Ascending aorta (tissue), 2 donors: ENCODE measurements around the gene HS3ST4. TPM values are rescaled to one million over a fixed set of nuclear protein-coding genes. Genes with fewer than 3 reads are reported as not detected.

Source experiments
- DNase-seq, 2 donors: peaks; one replicate each; pipeline ENCODE4 v3.0.0-alpha.2; 2019; ENCODE audit warnings: low spot score in 2 of 2
- H3K27ac ChIP-seq, 2 donors: fragments of 200-600 bp; sonication (generic); one replicate each; pipeline ENCODE4 v1.5.1; 2016 to 2017; ENCODE audit warnings: mild to moderate bottlenecking in 1 of 2
- H3K27me3 ChIP-seq: fragments of 200-600 bp; sonication (generic); one replicate; pipeline ENCODE4 v1.5.1; 2017
- H3K36me3 ChIP-seq, 2 donors: fragments of 200-600 bp; sonication (generic); one replicate each; pipeline ENCODE4 v1.5.1; 2016
- H3K4me1 ChIP-seq, 2 donors: fragments of 200-600 bp; sonication (generic); one replicate each; pipeline ENCODE4 v1.5.1; 2016 to 2017; ENCODE audit warnings: mild to moderate bottlenecking in 1 of 2
- H3K4me3 ChIP-seq, 2 donors: fragments of 200-600 bp; sonication (generic); one replicate each; pipeline ENCODE4 v1.5.1; 2016 to 2017; ENCODE audit warnings: mild to moderate bottlenecking in 1 of 2
- H3K9me3 ChIP-seq, 2 donors: fragments of 200-600 bp; sonication (generic); one replicate each; pipeline ENCODE4 v1.5.1; 2016
- intact Hi-C: fragments of 100-400 bp; cut with DNase I; formaldehyde crosslinking; loops from one replicate; pipeline ENCODE4 v1.15.1; 2023
- total RNA-seq: library from RNA; depleted of rRNA; stranded (reverse); fragments of >200 nt; gene quantifications from one replicate; pipeline ENCODE4 v1.1.0, GENCODE V29; 2016
- TF ChIP-seq, protein P1 (sequence below), 3 experiments: fragments of 200-600 bp in 2 of 3; fragments of 450-650 bp in 1 of 3; sonication (generic) in 2 of 3; IDR thresholded peaks; one replicate each; pipeline ENCODE4 v1.5.1; 2016 to 2019; ENCODE audit warnings: antibody characterized with exemption in 3 of 3, mild to moderate bottlenecking in 1 of 3, moderate library complexity in 1 of 3

HS3ST4 gene
- total RNA-seq, 1 donor from 2014 or later: not detected

DNA sequence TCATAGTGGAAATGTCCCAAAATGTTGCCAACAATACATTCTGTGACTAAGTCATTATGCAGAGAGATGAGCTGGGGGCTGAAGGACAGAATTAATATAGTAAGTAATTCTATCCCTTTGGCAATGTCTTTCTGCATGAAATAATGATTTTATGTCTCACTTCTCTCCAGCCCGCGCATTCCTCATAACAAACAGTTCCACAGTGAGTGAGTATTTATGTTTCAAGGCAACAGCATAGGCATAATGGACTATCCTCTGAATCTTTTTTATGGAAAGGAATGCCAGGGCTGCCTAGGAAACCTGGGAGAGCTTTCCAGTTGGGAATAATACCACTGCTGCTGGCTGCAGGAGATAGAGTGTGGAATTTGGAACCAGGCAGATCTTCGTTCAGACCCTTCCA lies 477.7 kb downstream of the HS3ST4 start:
- TF ChIP-seq, protein P1, sequence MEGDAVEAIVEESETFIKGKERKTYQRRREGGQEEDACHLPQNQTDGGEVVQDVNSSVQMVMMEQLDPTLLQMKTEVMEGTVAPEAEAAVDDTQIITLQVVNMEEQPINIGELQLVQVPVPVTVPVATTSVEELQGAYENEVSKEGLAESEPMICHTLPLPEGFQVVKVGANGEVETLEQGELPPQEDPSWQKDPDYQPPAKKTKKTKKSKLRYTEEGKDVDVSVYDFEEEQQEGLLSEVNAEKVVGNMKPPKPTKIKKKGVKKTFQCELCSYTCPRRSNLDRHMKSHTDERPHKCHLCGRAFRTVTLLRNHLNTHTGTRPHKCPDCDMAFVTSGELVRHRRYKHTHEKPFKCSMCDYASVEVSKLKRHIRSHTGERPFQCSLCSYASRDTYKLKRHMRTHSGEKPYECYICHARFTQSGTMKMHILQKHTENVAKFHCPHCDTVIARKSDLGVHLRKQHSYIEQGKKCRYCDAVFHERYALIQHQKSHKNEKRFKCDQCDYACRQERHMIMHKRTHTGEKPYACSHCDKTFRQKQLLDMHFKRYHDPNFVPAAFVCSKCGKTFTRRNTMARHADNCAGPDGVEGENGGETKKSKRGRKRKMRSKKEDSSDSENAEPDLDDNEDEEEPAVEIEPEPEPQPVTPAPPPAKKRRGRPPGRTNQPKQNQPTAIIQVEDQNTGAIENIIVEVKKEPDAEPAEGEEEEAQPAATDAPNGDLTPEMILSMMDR (IDR thresholded peaks at IDR 0.05): no peak
- Histone ChIP-seq H3K9me3 (no peaks in the 10 kb centered on the region), H3K27ac (no peak overlapping the region), H3K4me1 (no peaks in the 10 kb centered on the region), H3K36me3 (no peaks in the 10 kb centered on the region), H3K4me3 (no peak overlapping the region), H3K27me3 (no peaks in the 10 kb centered on the region)
- DNase-seq: no peak
- intact Hi-C loops: no loop called here

DNA sequence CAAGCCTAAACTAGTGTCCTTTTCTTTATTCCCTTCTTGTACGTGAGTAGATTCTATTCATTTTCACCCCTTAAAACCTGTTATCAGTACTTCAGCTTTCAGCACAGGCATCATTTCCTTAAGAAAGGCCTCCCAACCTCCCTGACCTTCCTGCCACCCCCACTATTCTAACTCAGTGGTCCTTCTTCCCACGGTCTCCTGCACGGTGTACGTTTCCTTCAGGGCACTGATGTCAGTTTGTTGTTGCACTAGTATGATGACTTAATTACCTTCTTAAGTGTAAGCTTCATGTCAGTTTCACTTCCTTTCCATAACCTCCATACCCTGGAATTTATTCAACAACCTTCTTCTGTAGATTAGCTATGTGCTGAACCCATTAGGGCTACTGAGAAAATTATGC lies 484.2 kb downstream of the HS3ST4 start:
- Histone ChIP-seq H3K4me1 (no peaks in the 10 kb centered on the region), H3K36me3 (no peaks in the 10 kb centered on the region), H3K27ac (no peak overlapping the region), H3K9me3 (no peaks in the 10 kb centered on the region), H3K27me3 (no peaks in the 10 kb centered on the region), H3K4me3 (no peak overlapping the region)
- DNase-seq: no peak
- TF ChIP-seq, protein P1 (IDR thresholded peaks at IDR 0.05): no peak
- intact Hi-C loops: no loop called here

DNA sequence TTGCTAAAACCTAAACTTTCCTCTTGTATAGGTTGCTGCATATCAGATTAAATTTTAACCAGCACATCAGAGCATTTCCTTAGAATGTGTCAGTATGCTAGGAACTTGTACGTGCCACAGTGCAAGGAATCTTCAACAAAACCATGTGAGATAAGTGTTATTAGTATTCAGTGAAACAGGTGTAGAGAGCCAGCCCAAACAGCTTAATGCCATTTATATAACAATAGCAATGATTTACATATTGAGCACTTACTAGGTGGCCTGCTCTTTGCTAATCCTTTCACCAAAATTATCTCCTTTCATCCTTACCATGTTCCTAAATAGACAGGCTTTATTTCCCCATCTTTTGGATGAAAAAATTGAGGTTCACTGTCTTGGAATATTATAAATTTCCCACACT lies 485.7 kb downstream of the HS3ST4 start:
- H3K36me3 ChIP-seq: no peaks in the 10 kb centered on the region
- no peak overlapping the region for H3K27ac ChIP-seq
- no peak for DNase-seq
- intact Hi-C loops: no loop called here
- H3K4me1 ChIP-seq: no peaks in the 10 kb centered on the region
- TF ChIP-seq, protein P1 (IDR thresholded peaks at IDR 0.05): no peak
- H3K9me3 ChIP-seq: no peaks in the 10 kb centered on the region
- no peaks in the 10 kb centered on the region for H3K27me3 ChIP-seq
- no peak overlapping the region for H3K4me3 ChIP-seq

DNA sequence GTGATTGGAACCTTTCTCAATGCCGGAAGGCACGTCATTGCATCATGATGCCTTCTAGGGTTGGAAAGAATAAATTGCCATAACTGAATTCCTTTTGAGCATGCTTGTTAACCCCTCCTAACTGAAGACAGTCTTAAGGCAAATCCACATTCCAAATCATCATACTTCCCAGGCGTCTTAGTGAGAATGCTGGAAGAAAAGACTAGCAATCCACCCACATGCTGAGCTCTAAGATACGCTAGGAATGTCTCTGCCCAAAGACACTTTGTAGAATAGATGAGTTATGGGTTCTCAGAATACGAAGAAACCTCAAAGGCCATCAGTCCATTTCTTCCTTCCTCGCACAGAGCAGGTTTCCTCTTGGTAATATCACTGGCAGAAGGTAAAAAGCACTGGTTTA lies 486.5 kb downstream of the HS3ST4 start:
- DNase-seq: no peak
- TF ChIP-seq, protein P1 (IDR thresholded peaks at IDR 0.05): no peak
- no peaks in the 10 kb centered on the region for H3K27me3 ChIP-seq
- no peaks in the 10 kb centered on the region for H3K9me3 ChIP-seq
- H3K36me3 ChIP-seq: no peaks in the 10 kb centered on the region
- no peak overlapping the region for H3K4me3 ChIP-seq
- no peaks in the 10 kb centered on the region for H3K4me1 ChIP-seq
- H3K27ac ChIP-seq: no peak overlapping the region
- intact Hi-C loops: no loop called here

DNA sequence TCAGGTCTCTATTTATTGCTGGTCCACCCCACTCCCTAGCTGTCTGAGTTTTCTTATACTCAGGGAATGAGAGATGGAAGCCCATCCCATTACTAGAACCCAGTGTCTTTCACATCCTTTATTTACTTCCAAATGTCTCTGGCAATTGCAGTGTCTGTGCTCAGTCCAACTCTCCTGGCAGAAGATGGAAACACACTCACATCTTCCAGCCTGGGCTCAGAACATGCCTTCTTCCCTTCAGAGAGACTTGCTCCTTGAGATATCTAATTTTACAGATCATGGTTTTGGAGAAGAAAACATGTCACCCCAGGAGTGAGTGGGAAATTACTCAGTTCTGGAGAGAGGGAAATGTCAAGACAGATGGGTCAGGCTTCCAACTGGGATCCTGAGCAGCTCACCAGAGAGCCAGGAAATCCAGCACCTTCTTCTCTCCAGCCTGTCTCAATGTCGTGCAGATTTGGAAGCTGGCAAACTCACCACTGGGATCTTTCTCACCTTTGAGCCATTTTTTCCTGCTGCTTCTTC lies 494.4 kb downstream of the HS3ST4 start:
- Histone ChIP-seq H3K27ac (no peak overlapping the region), H3K9me3 (no peaks in the 10 kb centered on the region), H3K4me3 (no peak overlapping the region), H3K4me1 (no peaks in the 10 kb centered on the region), H3K36me3 (no peaks in the 10 kb centered on the region), H3K27me3 (no peaks in the 10 kb centered on the region)
- intact Hi-C loops: no loop called here
- TF ChIP-seq, protein P1 (IDR thresholded peaks at IDR 0.05): no peak
- no peak for DNase-seq
